ENCODE data around the gene TMEM114.

Gene TMEM114

GRCh38 chr16:8552487-8553221 lies 37.7 kb downstream of the TMEM114 start:
- DNase-seq (ENCODE audit: extremely low spot score, insufficient read length, low read depth) (no peak), FAIRE-seq (no peak)

- DNase-seq (ENCODE audit: extremely low spot score, insufficient read length, low read depth) = no peak
- FAIRE-seq = no peak
Observed at GRCh38 chr16:8551388-8552332, 38.7 kb downstream of the TMEM114 start.

- FAIRE-seq (no peak), DNase-seq (ENCODE audit: extremely low spot score, insufficient read length, low read depth) (no peak)
Observed at GRCh38 chr16:8550728-8551387, 39.5 kb downstream of the TMEM114 start.

- FAIRE-seq = no peak
Observed at GRCh38 chr16:8549843-8550412, 40.4 kb downstream of the TMEM114 start.

GRCh38 chr16:8548166-8548565 lies 42.1 kb downstream of the TMEM114 start:
- DNase-seq (ENCODE audit: extremely low spot score, insufficient read length, low read depth) = no peak
- no peak for FAIRE-seq

More at GRCh38 chr16:8549843-8550412, 40.4 kb downstream of the TMEM114 start:
- no peak for DNase-seq (ENCODE audit: extremely low spot score, insufficient read length, low read depth)

- no peak for DNase-seq (ENCODE audit: extremely low spot score, insufficient read length, low read depth)
- FAIRE-seq = no peak
Observed at GRCh38 chr16:8547762-8548161, 42.5 kb downstream of the TMEM114 start.

- no peak for DNase-seq (ENCODE audit: extremely low spot score, insufficient read length, low read depth)
- FAIRE-seq = no peak
Observed at GRCh38 chr16:8544406-8544805, 45.9 kb downstream of the TMEM114 start.

- no peak for FAIRE-seq
- DNase-seq (ENCODE audit: extremely low spot score, insufficient read length, low read depth) = no peak
Observed at GRCh38 chr16:8543258-8543657, 47.1 kb downstream of the TMEM114 start.

GRCh38 chr16:8542393-8542792 lies 47.9 kb downstream of the TMEM114 start:
- no peak for FAIRE-seq
- DNase-seq (ENCODE audit: extremely low spot score, insufficient read length, low read depth) = no peak

GRCh38 chr16:8541868-8542267 lies 48.4 kb downstream of the TMEM114 start:
- DNase-seq (ENCODE audit: extremely low spot score, insufficient read length, low read depth) (no peak), FAIRE-seq (no peak)

GRCh38 chr16:8537691-8538342 lies 52.5 kb downstream of the TMEM114 start:
- FAIRE-seq (no peak), DNase-seq (ENCODE audit: extremely low spot score, insufficient read length, low read depth) (no peak)

GRCh38 chr16:8533509-8533908 lies 56.8 kb downstream of the TMEM114 start:
- DNase-seq (ENCODE audit: extremely low spot score, insufficient read length, low read depth) = no peak
- FAIRE-seq = no peak

- FAIRE-seq = no peak
Observed at GRCh38 chr16:8530752-8531384, 59.4 kb downstream of the TMEM114 start.

GRCh38 chr16:8528471-8528870 lies 61.8 kb downstream of the TMEM114 start:
- no peak for FAIRE-seq

More at GRCh38 chr16:8530752-8531384, 59.4 kb downstream of the TMEM114 start:
- DNase-seq (ENCODE audit: extremely low spot score, insufficient read length, low read depth) = no peak

GRCh38 chr16:8523932-8524331 lies 66.4 kb downstream of the TMEM114 start:
- DNase-seq (ENCODE audit: extremely low spot score, insufficient read length, low read depth) (no peak), FAIRE-seq (no peak)

More at GRCh38 chr16:8528471-8528870, 61.8 kb downstream of the TMEM114 start:
- no peak for DNase-seq (ENCODE audit: extremely low spot score, insufficient read length, low read depth)

GRCh38 chr16:8522757-8523156 lies 67.6 kb downstream of the TMEM114 start:
- no peak for DNase-seq (ENCODE audit: extremely low spot score, insufficient read length, low read depth)

GRCh38 chr16:8519643-8520042 lies 70.7 kb downstream of the TMEM114 start:
- no peak for FAIRE-seq
- DNase-seq (ENCODE audit: extremely low spot score, insufficient read length, low read depth) = no peak

More at GRCh38 chr16:8522757-8523156, 67.6 kb downstream of the TMEM114 start:
- no peak for FAIRE-seq

All from GM18507 (cell line).